Measurements from ENCODE around the gene COX6A1.
"Not testable (repeated sequence)": the region's sequence is repeated elsewhere in the genome, so short reads cannot be mapped to it uniquely, and the experiment has no call there.

The COX6A1 gene

DNA sequence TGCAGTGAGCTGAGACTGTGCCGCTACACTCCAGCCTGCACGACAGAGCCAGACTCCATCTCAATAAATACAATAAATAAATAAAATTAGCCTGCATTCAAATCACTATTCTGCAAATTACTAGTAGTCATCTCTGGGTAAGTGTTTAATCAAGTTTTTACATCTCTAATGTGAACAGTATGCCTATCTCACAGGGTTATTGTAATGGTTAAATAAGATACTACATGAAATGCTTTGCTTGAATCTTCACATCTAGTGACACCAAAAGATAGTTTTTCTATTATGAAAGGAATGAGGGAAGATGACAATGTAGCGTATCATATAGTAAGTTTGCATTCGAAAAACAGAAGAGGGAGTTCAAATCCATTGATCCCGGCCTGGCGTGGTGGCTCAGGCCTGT lies 29.5 kb downstream of the COX6A1 start:
- DNase-seq (ENCODE audit: low read depth in 3 of 3), result no peak

DNA sequence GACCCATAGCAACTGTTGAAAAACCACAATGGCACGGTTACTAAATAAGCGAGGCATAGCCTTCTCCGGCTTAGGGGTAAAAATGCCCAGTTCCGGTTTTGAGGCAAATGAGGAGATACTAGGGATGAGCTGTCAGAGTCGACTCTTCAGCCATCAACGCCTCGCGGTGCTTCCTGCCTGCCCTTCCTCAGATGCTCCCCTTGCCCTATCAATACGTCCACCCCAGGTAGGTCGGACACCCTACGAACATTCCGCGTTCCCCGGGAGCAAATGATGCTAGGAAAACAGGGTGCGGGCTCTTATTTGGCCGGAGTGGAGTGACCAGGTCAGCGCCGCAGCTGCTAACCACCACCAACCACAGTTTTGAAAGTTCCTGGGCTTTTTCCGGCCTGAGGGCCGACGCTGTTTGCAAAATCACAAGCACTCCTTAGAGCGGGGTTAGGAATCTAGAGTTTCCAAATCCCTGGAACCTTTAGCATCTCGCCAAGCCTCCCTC lies 30.5 kb downstream of the COX6A1 start:
- peak in 1 of 3 donors; percentile 13 for DNase-seq (ENCODE audit: low read depth in 3 of 3)

DNA sequence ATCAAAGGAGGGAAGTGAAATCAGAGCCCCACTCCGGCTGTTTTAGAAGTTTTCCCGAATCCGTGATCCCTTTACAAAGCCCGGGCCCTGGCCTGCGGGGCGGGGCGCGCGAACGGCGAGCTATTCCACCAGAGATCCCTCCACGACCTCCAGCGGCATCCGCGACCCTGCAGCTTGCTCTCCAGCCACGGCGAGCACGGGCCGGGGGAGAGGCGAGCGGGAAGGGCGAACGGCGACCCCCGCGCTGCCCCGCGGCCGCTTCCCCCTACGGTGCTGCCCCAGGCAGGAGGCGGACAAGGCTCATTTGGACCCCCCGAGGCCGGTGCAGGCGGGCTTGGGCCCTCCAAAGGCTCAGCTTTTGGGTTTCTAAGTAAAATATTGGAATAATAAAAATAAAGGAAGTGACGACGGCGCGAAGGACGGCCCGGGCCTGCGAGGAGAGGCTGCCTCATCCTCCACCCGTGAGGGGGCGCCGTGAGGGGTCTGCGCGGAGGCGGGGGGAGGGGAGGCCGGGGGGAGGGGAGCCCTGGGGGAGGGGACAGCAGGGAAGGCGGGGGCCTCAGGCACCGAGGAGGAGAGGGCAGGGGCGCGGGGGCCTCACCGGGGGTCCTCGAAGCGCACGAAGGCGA lies 31.0 kb downstream of the COX6A1 start:
- DNase-seq (ENCODE audit: low read depth in 3 of 3), result no peak

DNA sequence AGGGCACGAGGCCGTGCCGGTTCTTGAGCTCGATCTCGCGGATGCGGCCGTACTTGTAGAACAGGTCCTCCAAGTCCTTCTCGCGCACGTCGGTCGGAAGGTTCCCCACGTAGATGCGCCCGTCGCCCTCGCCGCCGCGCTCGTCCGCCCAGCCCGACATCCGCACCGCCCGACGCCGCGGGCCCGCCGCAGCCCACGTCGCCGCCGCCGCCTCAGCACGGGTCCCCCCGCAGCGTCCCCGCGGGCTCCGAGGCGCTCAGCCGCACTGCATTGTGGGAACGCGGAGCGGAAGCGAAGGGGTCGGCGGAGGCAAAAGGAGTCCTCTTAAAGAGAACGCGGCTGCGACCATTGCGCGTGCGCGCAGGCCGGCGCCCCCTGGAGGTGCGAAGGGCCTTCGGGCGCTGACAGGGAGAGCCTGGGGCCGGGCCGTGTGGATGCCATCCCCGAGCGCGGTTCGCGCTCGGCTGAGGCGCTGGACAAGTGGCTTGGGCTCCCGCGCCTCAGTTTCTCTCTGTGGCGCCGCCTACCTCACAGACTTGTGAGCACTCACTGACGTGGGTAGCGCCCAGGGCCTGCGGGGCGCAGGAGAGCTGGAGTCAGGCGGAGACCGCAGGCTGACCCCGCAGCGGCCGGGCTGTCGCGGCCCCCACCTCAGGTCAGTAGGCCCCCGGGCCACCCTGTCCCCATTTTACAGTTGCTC lies 31.7 kb downstream of the COX6A1 start, which contains the start of gene SRSF9:
TSS of gene SRSF9 (minus strand) at position 299 of the 700 bp plus-strand sequence. CDS start at position 160, 139 bp downstream.
- DNase-seq (ENCODE audit: low read depth in 3 of 3), result peak; percentile 94 to 97 (median 96)

DNA sequence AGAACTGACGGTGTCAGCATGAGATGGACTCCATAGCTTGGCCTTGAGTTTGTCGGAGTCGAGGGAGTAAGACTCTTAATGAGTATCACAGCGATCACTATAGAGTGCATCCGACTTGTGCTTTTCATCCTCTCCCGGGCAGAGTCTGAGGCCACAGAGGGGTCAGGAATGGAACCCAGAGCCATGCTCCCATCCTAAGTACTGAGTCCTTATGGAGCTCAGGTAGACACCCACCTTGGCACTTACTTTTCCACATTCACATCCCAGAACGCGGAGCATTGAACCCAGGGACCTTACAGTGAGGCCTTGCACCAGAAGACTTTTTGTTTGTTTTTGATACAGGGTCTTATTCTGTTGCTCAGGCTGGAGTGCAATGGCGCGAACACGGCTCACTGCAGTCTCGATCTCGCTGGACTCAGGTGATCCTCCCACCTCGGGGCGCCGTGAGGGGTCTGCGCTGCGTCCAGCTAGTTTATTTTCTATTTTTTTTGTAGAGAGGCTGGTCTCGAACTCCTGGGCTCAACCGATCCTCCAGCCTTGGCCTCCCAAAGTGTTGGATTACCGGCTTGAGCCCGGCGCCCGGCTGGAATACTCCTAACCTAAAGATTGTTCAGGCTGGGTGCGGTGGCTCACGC lies 32.4 kb downstream of the COX6A1 start:
- DNase-seq (ENCODE audit: low read depth in 3 of 3), result no peak

DNA sequence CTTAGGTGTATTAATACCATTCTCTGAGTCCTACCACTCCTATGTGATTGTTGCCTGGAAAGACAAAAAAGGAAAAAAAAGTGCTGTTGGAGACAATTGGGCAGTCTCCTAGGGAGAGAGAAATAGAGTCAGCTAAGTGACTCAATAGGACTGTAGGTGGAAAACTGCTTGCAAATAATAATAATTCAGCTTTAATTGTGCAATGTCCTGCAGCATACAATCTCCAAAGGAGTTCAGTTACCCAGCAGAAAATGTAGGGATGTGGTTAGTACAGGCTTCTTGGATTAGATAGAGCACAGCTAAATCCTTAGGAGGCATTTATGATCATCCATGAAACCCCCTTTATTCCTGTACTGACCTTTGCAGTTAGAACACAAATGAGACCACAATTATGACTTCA lies 34.6 kb downstream of the COX6A1 start:
- no peak for DNase-seq (ENCODE audit: low read depth in 3 of 3)

DNA sequence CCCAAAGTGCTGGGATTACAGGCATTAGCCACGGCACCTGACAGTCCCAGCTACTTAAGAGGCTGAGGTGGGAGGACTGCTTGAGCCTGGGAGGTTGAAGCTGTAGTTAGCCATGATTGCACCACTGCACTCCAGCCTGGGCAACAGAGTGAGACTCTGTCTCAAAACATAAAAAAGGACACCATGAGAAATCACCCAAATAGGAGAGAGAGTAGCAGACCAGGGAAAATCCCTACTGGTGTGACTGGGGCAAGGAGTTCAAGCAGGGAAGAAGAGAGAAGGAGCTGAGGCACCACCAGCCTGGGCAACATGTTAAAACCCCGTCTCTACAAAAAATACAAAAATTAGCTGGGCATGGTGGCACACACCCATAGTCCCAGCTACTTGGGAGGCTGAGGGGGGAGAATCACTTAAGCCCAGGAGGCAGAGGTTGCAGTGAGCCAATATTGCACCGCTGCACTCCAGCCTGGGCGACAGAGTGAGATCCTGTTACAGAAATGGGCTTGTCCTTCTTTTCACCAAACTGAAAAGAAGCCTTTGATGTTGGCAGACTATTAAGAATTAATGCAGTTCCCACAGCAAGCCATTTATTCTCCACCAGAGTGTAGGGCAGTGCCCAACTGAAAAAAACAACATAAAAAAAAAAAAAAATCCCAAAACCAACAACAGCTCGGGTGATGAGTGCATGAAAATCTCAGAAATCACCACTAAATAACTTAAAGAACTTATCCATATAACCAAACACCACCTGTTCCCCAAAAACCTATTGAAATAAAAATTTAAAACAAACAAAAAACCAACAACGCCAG lies 36.1 kb downstream of the COX6A1 start:
- DNase-seq (ENCODE audit: low read depth in 3 of 3), result no peak

DNA sequence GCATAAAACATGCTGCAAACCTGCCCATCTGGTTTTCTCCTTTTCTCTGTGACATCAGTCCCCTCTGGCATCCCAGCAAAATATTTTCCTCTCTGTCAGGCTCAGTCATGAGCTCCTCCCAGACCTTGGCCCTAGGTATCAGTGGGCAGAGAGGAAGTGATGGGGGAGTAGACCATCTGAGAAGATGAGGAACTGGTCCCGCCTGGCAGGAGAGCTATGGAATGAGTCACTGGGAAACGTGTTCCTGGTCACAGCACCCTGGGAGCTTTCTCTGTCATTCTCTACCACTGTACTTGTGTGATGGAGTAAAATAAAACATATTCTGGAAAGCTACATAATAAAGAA lies 36.7 kb downstream of the COX6A1 start:
- no peak for DNase-seq (ENCODE audit: low read depth in 3 of 3)

DNA sequence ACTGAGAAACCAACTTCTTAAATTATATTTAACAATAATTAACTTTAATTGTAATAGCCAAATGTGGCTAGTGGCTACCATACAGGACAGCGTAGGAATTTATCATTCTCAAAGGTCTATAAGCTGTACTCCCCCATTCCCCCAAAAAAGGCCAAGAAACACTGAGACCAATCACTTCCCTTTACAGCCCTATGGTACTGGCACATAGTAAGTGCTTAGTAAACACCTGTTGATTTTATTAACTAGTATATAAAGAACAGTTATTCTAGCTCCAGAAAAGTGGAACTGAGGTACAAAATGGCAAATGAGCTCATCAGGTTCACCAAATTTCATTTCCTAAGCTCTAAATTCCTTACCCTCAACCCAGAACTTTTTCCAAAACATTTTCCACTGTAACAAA lies 37.7 kb downstream of the COX6A1 start:
- no peak for DNase-seq (ENCODE audit: low read depth in 3 of 3)

DNA sequence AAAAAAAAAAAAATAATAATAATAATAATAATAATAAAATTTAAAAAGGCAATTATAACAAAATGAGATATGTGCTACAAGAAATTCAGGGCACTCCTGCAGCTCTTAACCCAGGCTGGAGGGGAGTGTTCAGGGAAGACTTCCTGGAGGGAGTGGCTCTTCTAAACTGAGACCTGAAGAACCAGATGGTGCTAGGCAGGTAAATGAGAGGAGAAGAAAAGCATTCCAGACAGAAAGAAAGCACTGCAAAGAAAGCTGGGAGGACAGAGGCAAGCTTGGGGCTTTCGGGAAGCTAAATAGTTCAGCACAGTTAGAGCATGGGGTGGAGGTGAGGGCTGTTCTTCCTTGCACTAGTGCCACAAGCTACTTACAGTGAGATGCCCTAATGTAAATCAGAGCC lies 41.5 kb downstream of the COX6A1 start:
- no peak for DNase-seq (ENCODE audit: low read depth in 3 of 3)

DNA sequence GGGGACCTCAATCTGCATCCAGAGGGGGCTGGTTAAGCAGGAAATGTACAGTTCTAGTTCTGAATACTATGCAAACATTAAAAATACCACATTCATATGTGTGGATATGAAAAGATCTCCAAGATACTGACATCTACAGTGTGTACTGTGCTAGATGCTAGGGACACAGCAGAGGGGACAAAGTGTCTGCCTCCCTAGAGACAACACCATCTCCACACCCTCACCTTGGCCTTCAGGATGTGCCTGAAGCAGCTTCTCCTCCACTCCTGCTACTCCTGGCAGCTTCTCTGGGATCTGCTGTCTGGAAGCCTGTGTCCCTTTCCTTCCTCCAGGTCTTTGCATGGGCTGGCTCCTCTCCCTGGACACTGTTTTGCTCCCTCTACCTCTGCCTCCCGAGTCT lies 42.3 kb downstream of the COX6A1 start:
- DNase-seq (ENCODE audit: low read depth in 3 of 3), result no peak

DNA sequence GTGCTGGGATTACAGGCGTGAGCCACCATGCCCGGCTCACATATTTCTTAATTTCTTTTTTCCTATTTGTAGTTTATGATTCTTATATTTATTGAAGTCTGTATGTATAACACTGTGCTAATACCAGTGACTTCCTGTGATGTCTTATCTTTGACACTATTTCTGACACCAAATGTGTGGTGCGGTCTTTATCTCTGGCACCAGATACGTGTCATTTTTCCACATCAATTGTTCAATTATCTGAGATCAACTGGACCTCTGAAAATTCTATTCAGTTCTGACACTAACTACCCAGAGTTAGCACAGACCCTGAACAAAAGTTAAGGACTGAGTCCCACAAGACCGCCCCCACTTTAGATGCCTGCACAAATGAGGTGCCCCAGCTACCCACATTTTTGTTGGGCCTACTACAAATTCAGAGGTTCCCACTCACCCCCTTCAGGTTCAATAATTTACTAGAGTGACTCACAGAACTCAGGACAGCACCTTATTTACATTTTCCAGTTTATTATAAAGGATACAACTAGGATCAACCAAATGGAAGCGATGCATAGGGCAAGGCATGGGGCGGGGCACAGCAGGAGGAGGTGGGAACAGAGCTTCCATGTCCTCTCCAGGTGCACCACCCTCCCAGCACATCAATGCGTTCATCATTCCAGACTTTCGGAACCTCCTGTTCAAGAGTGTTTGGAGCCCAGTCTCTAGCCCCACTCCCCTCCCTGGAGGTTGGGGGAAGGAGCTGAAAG lies 43.3 kb downstream of the COX6A1 start:
- no peak for DNase-seq (ENCODE audit: low read depth in 3 of 3)

DNA sequence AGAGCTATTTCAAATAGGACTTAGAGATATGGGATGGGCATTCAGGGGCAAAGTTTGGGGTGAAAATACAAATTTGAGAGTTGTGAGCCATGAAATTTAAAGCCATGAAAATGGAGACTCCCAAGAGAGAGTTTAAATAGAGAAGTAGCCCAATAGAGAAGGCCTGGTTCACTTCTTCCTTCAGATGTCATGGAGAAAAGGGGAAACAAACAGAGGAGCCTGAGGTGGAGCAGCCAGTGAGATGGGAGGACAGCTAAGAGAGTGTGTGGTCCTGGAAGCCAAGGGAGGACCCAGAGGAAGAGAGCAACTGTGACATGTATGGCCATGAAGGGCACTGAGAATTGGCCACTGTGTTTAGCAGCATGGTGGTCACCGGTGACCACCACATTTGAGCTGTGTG lies 45.7 kb downstream of the COX6A1 start:
- DNase-seq (ENCODE audit: low read depth in 3 of 3), result no peak

DNA sequence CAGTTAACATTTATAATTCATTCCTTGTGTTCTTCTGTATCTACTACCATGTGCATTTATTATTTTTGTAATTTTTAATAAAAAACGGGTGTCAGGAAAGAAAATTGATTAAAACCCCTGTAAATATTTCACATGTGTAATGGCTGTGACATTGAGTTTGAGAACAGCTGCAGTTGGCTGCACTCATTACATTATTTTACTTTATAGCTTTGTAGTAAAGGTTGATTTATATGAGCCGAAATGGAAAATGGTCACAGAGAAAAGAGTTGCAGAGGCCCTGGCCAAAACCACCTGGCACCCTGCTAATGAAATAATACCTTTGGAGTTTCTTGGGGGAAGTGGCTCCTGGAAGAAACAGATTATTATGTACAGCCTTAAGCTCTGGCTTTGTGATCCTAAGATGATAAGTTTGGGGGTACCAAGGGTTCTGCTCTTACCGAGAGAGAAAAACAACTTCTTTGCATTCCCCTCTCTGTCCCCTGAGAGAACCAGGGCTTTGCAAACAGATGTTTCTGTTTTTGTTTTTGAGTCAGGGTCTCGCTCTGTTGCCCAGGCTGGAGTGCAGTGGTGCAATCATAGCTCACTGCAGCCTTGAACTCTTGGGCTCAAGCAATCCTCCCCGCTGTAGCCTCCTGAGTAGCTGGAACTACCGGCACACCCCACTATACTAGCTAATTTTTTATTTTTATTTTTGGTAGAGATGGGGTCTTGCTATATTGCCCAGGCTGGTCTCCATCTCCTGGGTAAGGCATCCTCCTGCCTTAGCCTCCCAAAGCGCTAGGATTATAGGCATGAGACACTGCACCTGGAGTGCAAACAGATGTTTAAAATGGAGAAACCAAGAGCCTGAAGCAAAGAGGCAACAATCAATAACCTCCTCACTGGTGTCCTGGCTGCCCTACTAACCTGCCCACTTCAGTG lies 48.3 kb downstream of the COX6A1 start:
- DNase-seq (ENCODE audit: low read depth in 3 of 3), result no peak

DNA sequence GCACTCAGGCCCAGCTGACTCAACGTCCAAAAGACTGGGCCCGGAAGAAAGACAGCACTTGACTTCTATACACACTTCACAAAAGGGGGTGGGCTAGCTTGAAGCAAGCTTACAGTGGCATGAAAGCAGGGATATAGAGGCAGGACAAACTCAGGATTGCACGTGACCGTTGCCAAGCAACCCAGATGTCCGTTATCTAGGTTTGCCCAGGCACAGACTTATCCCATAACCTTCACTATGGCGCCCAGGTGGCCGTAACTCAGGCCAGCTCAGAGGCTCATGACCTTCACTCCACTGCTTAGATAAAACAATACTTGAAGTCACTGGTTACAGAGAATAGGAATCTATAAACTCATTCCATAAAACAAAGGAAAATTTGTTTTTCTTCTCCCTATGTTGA lies 49.6 kb downstream of the COX6A1 start:
- not testable (repeated sequence) for DNase-seq (ENCODE audit: low read depth in 3 of 3)

DNA sequence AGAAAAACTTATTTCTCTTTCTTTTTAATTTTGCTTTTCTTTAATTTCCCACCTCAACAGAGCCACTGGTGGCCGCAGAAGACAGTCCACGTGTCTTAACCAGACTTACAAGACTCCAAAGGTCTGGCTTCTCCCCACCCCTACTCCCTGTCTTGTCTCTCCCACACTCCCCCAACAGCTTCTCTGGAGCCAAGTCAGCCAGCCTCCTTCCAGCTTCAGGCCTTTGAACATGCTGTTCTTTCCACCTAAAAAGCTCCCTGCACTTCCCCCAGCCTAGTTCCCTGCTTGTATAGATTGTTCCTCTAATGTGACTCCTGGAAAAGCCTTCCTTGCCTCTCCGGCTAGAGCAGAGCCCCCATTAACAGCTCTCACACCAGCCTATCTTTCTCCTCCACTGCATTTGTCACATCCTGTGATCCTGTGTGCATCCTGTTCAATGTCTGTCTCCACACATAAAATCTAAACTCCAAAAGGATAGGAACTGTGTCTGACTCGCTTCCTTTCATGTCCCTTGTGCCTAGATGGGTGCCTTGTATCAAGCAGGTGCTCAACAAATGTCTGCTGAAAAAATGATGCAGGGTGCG lies 50.2 kb downstream of the COX6A1 start:
- no peak for DNase-seq (ENCODE audit: low read depth in 3 of 3)

DNA sequence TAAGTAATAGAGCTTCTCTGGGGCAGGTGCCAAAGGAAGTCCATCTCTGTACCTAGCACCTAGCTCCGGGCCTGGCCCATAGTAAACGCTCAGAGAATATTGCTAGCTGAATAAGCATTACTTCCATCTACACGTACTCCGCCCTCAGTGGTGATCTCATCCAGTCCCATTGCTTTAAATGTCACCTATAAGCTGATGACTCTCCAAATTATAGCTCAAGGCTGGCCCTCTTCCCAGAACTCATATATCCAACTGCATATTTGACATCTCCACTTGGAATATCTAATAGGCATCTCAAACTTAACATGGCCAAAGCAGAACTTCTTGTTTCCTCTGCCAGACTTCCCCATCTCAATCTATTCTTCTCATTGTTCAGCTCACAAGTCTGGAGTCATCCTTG lies 51.1 kb downstream of the COX6A1 start:
- no peak for DNase-seq (ENCODE audit: low read depth in 3 of 3)

DNA sequence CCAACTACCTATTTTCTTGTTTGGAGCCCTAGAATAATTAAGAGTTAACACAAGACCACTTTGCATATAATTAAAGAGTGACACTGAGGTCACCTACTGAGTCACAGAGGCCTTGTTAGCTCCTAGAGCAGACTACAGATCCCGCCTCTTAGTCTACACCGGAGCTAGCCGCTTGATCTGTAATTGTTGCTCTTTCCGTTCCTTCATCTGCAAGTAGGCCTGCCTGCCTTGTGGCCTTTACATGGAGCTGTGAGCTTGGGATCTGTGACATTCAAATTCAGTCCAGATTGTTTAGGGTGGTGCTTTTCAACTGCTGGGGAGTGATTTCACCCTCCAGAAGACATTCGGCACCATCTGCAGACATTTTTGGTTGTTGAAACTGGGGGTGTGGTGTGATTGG lies 52.4 kb downstream of the COX6A1 start:
- DNase-seq (ENCODE audit: low read depth in 3 of 3), result no peak
